WTC11 (cell line): Measurements from ENCODE around the gene ZNF415. TPM values are rescaled to one million over a fixed set of nuclear protein-coding genes. Genes with fewer than 3 reads are reported as not detected.

Experiments used
- ATAC-seq: fragments of 200-7000 bp; cut with Tn5 transposase; 2 replicates; pipeline ENCODE4 v1.10.0; 2021; ENCODE audit warnings: mild to moderate bottlenecking, moderate library complexity
- CTCF ChIA-PET: fragments of 300-600 bp; sonication (Branson Sonifier 250); formaldehyde crosslinking; loops from one replicate; lab custom pipeline; 2021; ENCODE audit warnings: antibody characterized with exemption; lab: Charles Lee
- POLR2A ChIA-PET: fragments of 350-600 bp; sonication (Branson Sonifier 250); formaldehyde crosslinking; loops from one replicate; lab custom pipeline; 2021; ENCODE audit warnings: antibody characterized with exemption; lab: Charles Lee
- DNase-seq: peaks from one replicate; pipeline ENCODE4 v3.0.0; 2021; ENCODE audit warnings: low spot score
- H3K27ac Mint-ChIP-seq: 2 replicates; pipeline ENCODE4 v1.8.0; 2021; ENCODE audit warnings: mixed read lengths
- H3K27me3 Mint-ChIP-seq: 2 replicates; pipeline ENCODE4 v1.8.0; 2021; ENCODE audit warnings: low read depth, mild to moderate bottlenecking, moderate library complexity, mixed read lengths
- H3K36me3 Mint-ChIP-seq: 2 replicates; pipeline ENCODE4 v1.8.0; 2021; ENCODE audit warnings: mixed read lengths
- H3K4me1 Mint-ChIP-seq: 2 replicates; pipeline ENCODE4 v1.8.0; 2022; ENCODE audit warnings: mixed read lengths
- H3K4me3 Mint-ChIP-seq: 2 replicates; pipeline ENCODE4 v1.8.0; 2021; ENCODE audit warnings: mild to moderate bottlenecking, moderate library complexity, mixed read lengths
- H3K9me3 Mint-ChIP-seq: 2 replicates; pipeline ENCODE4 v1.8.0; 2021; ENCODE audit warnings: mixed read lengths
- ATF1 ChIP-seq: sonication (generic); formaldehyde crosslinking; IDR thresholded peaks from 2 replicates; pipeline ENCODE4 v1.8.1; 2023; ENCODE audit warnings: mild to moderate bottlenecking, moderate library complexity, missing genetic modification reagents
- CBFB ChIP-seq: sonication (generic); formaldehyde crosslinking; IDR thresholded peaks from 2 replicates; pipeline ENCODE4 v1.8.1; 2022; ENCODE audit warnings: mild to moderate bottlenecking, low read depth, missing genetic modification reagents
- ELF4 ChIP-seq: sonication (generic); formaldehyde crosslinking; IDR thresholded peaks from 2 replicates; pipeline ENCODE4 v1.8.1; 2022; ENCODE audit warnings: low read depth, mild to moderate bottlenecking, moderate library complexity, missing genetic modification reagents
- ETV6 ChIP-seq: sonication (generic); formaldehyde crosslinking; IDR thresholded peaks from 2 replicates; pipeline ENCODE4 v1.8.1; 2022; ENCODE audit warnings: mild to moderate bottlenecking, missing genetic modification reagents
- FOXP1 ChIP-seq: sonication (generic); formaldehyde crosslinking; IDR thresholded peaks from 2 replicates; pipeline ENCODE4 v1.8.0; 2022; ENCODE audit warnings: missing genetic modification reagents, mild to moderate bottlenecking, moderate library complexity, borderline replicate concordance
- NR3C1 ChIP-seq: sonication (generic); formaldehyde crosslinking; conservative IDR thresholded peaks from 2 replicates; pipeline ENCODE4 v1.8.1; 2023; ENCODE audit warnings: low read depth, mild to moderate bottlenecking, missing genetic modification reagents
- SOX15 ChIP-seq: fragments of 250-450 bp; sonication (Bioruptor Pico); IDR thresholded peaks from 2 replicates; pipeline ENCODE4 v1.9.0; 2021; ENCODE audit warnings: mild to moderate bottlenecking
- TEAD4 ChIP-seq: sonication (generic); formaldehyde crosslinking; IDR thresholded peaks from 2 replicates; pipeline ENCODE4 v1.8.0; 2022; ENCODE audit warnings: mild to moderate bottlenecking, missing genetic modification reagents
- TP53 ChIP-seq: sonication (generic); formaldehyde crosslinking; IDR thresholded peaks from 2 replicates; pipeline ENCODE4 v1.8.1; 2023; ENCODE audit warnings: mild to moderate bottlenecking, missing genetic modification reagents
- ZNF121 ChIP-seq: sonication (generic); formaldehyde crosslinking; IDR thresholded peaks from 2 replicates; pipeline ENCODE4 v1.8.0; 2023; ENCODE audit warnings: missing genetic modification reagents
- ZNF263 ChIP-seq: sonication (generic); formaldehyde crosslinking; IDR thresholded peaks from 2 replicates; pipeline ENCODE4 v1.8.1; 2022; ENCODE audit warnings: low read depth, mild to moderate bottlenecking, moderate library complexity, missing genetic modification reagents
- total RNA-seq: library from RNA; stranded (reverse); gene quantifications from 3 replicates; pipeline ENCODE4 v1.2.3, GENCODE V29; 2021
- TF ChIP-seq, protein P1 (sequence below): fragments of 250-450 bp; sonication (Bioruptor Pico); IDR thresholded peaks from 2 replicates; pipeline ENCODE4 v1.8.0; 2021; ENCODE audit warnings: mild to moderate bottlenecking
- TF ChIP-seq, protein P2 (sequence below): sonication (generic); formaldehyde crosslinking; IDR thresholded peaks from 2 replicates; pipeline ENCODE4 v1.8.1; 2022; ENCODE audit warnings: low read depth, mild to moderate bottlenecking, moderate library complexity, missing genetic modification reagents, borderline replicate concordance
- TF ChIP-seq, protein P3 (sequence below): sonication (generic); formaldehyde crosslinking; conservative IDR thresholded peaks from 2 replicates; pipeline ENCODE4 v1.8.1; 2023; ENCODE audit warnings: mild to moderate bottlenecking, low read depth, missing genetic modification reagents, moderate library complexity
- TF ChIP-seq, protein P4 (sequence below): fragments of 250-450 bp; sonication (Bioruptor Pico); IDR thresholded peaks from 2 replicates; pipeline ENCODE4 v1.9.0; 2021; ENCODE audit warnings: mild to moderate bottlenecking
- TF ChIP-seq, protein P5 (sequence below): fragments of 250-450 bp; sonication (Bioruptor Pico); IDR thresholded peaks from 2 replicates; pipeline ENCODE4 v1.9.0; 2021; ENCODE audit warnings: mild to moderate bottlenecking
- TF ChIP-seq, protein P6 (sequence below): sonication (generic); formaldehyde crosslinking; IDR thresholded peaks from 2 replicates; pipeline ENCODE4 v1.8.1; 2022; ENCODE audit warnings: mild to moderate bottlenecking, missing genetic modification reagents, moderate library complexity, borderline replicate concordance
- TF ChIP-seq, protein P7 (sequence below): sonication (generic); formaldehyde crosslinking; IDR thresholded peaks from 2 replicates; pipeline ENCODE4 v1.8.1; 2022; ENCODE audit warnings: low read depth, missing genetic modification reagents, borderline replicate concordance
- TF ChIP-seq, protein P8 (sequence below): sonication (generic); formaldehyde crosslinking; IDR thresholded peaks from 2 replicates; pipeline ENCODE4 v1.8.1; 2023; ENCODE audit warnings: mild to moderate bottlenecking, missing genetic modification reagents, moderate library complexity
- TF ChIP-seq, protein P9 (sequence below): fragments of 250-450 bp; sonication (Bioruptor Pico); IDR thresholded peaks from 2 replicates; pipeline ENCODE4 v2.1.2; 2022; ENCODE audit warnings: mild to moderate bottlenecking, moderate library complexity
- TF ChIP-seq, protein P10 (sequence below): sonication (generic); formaldehyde crosslinking; IDR thresholded peaks from 2 replicates; pipeline ENCODE4 v1.8.0; 2022; ENCODE audit warnings: mild to moderate bottlenecking, missing genetic modification reagents
- TF ChIP-seq, protein P11 (sequence below): fragments of 250-450 bp; sonication (Bioruptor Pico); IDR thresholded peaks from 2 replicates; pipeline ENCODE4 v1.9.0; 2021; ENCODE audit warnings: moderate library complexity, mild to moderate bottlenecking, inconsistent platforms, borderline replicate concordance

The ZNF415 gene
- total RNA-seq, 1 experiment from 2014 or later = 11.2 TPM

DNA sequence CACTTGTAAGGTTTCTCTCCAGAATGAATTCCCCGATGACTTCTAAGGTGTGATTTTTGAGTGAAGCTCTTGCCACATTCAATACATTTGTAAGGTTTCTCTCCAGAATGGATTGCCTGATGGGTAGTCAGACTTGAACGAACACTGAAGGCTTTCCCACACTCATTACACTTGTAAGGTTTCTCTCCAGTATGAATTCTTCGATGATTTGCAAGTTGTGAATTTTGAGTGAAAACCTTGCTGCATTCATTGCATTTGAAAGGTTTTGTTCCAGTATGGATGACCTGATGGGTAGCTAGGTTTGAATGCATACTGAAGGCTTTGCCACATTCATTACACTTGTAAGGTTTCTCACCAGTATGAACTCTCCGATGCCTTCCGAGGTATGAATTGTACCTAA, 63.9 kb downstream of the ZNF415 start (continued):
- TF ChIP-seq, protein P1, sequence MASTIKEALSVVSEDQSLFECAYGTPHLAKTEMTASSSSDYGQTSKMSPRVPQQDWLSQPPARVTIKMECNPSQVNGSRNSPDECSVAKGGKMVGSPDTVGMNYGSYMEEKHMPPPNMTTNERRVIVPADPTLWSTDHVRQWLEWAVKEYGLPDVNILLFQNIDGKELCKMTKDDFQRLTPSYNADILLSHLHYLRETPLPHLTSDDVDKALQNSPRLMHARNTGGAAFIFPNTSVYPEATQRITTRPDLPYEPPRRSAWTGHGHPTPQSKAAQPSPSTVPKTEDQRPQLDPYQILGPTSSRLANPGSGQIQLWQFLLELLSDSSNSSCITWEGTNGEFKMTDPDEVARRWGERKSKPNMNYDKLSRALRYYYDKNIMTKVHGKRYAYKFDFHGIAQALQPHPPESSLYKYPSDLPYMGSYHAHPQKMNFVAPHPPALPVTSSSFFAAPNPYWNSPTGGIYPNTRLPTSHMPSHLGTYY = no peak
- TF ChIP-seq, protein P2, sequence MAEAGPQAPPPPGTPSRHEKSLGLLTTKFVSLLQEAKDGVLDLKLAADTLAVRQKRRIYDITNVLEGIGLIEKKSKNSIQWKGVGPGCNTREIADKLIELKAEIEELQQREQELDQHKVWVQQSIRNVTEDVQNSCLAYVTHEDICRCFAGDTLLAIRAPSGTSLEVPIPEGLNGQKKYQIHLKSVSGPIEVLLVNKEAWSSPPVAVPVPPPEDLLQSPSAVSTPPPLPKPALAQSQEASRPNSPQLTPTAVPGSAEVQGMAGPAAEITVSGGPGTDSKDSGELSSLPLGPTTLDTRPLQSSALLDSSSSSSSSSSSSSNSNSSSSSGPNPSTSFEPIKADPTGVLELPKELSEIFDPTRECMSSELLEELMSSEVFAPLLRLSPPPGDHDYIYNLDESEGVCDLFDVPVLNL = no peak
- no peak for TF ChIP-seq ATF1
- TF ChIP-seq TEAD4 (CRISPR knock-in tag) = no peak
- TF ChIP-seq ZNF121 = no peak
- no peak for TF ChIP-seq ETV6 (CRISPR knock-in tag)

DNA sequence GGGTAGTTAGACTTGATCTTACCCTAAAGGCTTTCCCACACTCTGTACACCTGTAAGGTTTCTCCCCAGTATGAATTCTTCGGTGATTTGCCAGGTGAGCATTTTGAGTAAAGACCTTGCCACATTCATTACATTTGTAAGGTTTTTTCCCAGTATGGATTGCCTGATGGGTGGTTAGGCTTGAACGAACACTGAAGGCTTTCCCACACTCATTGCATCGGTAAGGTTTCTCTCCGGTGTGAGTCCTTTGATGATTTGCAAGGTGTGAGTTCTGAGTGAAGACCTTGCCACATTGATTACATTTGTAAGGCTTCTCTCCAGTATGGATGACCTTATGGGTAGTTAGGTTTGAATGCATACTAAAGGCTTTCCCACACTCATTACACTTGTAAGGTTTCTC, 64.5 kb downstream of the ZNF415 start:
- Mint-ChIP-seq H3K4me3 (no peak overlapping the region), H3K36me3 (peaks cover 71% of the 10 kb centered on the region), H3K9me3 (peaks cover 52% of the 10 kb centered on the region), H3K4me1 (no peaks in the 10 kb centered on the region), H3K27me3 (no peaks in the 10 kb centered on the region), H3K27ac (no peak overlapping the region)
- no peak for DNase-seq
- ChIA-PET POLR2A (no interaction called here), CTCF (no interaction called here)
- ATAC-seq = no peak
- TF ChIP-seq, protein P3, sequence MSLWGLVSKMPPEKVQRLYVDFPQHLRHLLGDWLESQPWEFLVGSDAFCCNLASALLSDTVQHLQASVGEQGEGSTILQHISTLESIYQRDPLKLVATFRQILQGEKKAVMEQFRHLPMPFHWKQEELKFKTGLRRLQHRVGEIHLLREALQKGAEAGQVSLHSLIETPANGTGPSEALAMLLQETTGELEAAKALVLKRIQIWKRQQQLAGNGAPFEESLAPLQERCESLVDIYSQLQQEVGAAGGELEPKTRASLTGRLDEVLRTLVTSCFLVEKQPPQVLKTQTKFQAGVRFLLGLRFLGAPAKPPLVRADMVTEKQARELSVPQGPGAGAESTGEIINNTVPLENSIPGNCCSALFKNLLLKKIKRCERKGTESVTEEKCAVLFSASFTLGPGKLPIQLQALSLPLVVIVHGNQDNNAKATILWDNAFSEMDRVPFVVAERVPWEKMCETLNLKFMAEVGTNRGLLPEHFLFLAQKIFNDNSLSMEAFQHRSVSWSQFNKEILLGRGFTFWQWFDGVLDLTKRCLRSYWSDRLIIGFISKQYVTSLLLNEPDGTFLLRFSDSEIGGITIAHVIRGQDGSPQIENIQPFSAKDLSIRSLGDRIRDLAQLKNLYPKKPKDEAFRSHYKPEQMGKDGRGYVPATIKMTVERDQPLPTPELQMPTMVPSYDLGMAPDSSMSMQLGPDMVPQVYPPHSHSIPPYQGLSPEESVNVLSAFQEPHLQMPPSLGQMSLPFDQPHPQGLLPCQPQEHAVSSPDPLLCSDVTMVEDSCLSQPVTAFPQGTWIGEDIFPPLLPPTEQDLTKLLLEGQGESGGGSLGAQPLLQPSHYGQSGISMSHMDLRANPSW (CRISPR knock-in tag) = no peak
- TF ChIP-seq ELF4 (no peak), ZNF263 (CRISPR knock-in tag) (no peak), NR3C1 (CRISPR knock-in tag) (no peak), SOX15 (CRISPR knock-in tag) (no peak), FOXP1 (CRISPR knock-in tag) (no peak), CBFB (CRISPR knock-in tag) (no peak), TP53 (CRISPR knock-in tag) (no peak)
- TF ChIP-seq, protein P4, sequence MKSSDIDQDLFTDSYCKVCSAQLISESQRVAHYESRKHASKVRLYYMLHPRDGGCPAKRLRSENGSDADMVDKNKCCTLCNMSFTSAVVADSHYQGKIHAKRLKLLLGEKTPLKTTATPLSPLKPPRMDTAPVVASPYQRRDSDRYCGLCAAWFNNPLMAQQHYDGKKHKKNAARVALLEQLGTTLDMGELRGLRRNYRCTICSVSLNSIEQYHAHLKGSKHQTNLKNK (CRISPR knock-in tag) = no peak
- TF ChIP-seq, protein P5, sequence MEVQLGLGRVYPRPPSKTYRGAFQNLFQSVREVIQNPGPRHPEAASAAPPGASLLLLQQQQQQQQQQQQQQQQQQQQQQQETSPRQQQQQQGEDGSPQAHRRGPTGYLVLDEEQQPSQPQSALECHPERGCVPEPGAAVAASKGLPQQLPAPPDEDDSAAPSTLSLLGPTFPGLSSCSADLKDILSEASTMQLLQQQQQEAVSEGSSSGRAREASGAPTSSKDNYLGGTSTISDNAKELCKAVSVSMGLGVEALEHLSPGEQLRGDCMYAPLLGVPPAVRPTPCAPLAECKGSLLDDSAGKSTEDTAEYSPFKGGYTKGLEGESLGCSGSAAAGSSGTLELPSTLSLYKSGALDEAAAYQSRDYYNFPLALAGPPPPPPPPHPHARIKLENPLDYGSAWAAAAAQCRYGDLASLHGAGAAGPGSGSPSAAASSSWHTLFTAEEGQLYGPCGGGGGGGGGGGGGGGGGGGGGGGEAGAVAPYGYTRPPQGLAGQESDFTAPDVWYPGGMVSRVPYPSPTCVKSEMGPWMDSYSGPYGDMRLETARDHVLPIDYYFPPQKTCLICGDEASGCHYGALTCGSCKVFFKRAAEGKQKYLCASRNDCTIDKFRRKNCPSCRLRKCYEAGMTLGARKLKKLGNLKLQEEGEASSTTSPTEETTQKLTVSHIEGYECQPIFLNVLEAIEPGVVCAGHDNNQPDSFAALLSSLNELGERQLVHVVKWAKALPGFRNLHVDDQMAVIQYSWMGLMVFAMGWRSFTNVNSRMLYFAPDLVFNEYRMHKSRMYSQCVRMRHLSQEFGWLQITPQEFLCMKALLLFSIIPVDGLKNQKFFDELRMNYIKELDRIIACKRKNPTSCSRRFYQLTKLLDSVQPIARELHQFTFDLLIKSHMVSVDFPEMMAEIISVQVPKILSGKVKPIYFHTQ (CRISPR knock-in tag) = no peak
- TF ChIP-seq, protein P6, sequence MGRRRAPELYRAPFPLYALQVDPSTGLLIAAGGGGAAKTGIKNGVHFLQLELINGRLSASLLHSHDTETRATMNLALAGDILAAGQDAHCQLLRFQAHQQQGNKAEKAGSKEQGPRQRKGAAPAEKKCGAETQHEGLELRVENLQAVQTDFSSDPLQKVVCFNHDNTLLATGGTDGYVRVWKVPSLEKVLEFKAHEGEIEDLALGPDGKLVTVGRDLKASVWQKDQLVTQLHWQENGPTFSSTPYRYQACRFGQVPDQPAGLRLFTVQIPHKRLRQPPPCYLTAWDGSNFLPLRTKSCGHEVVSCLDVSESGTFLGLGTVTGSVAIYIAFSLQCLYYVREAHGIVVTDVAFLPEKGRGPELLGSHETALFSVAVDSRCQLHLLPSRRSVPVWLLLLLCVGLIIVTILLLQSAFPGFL (CRISPR knock-in tag) = no peak
- TF ChIP-seq, protein P7, sequence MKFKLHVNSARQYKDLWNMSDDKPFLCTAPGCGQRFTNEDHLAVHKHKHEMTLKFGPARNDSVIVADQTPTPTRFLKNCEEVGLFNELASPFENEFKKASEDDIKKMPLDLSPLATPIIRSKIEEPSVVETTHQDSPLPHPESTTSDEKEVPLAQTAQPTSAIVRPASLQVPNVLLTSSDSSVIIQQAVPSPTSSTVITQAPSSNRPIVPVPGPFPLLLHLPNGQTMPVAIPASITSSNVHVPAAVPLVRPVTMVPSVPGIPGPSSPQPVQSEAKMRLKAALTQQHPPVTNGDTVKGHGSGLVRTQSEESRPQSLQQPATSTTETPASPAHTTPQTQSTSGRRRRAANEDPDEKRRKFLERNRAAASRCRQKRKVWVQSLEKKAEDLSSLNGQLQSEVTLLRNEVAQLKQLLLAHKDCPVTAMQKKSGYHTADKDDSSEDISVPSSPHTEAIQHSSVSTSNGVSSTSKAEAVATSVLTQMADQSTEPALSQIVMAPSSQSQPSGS (CRISPR knock-in tag) = no peak
- TF ChIP-seq, protein P8, sequence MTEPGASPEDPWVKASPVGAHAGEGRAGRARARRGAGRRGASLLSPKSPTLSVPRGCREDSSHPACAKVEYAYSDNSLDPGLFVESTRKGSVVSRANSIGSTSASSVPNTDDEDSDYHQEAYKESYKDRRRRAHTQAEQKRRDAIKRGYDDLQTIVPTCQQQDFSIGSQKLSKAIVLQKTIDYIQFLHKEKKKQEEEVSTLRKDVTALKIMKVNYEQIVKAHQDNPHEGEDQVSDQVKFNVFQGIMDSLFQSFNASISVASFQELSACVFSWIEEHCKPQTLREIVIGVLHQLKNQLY (CRISPR knock-in tag) = no peak
- TF ChIP-seq, protein P9, sequence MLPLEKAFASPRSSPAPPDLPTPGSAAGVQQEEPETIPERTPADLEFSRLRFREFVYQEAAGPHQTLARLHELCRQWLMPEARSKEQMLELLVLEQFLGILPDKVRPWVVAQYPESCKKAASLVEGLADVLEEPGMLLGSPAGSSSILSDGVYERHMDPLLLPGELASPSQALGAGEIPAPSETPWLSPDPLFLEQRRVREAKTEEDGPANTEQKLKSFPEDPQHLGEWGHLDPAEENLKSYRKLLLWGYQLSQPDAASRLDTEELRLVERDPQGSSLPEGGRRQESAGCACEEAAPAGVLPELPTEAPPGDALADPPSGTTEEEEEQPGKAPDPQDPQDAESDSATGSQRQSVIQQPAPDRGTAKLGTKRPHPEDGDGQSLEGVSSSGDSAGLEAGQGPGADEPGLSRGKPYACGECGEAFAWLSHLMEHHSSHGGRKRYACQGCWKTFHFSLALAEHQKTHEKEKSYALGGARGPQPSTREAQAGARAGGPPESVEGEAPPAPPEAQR (CRISPR knock-in tag) = no peak
- TF ChIP-seq, protein P10, sequence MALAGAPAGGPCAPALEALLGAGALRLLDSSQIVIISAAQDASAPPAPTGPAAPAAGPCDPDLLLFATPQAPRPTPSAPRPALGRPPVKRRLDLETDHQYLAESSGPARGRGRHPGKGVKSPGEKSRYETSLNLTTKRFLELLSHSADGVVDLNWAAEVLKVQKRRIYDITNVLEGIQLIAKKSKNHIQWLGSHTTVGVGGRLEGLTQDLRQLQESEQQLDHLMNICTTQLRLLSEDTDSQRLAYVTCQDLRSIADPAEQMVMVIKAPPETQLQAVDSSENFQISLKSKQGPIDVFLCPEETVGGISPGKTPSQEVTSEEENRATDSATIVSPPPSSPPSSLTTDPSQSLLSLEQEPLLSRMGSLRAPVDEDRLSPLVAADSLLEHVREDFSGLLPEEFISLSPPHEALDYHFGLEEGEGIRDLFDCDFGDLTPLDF (CRISPR knock-in tag) = no peak
- TF ChIP-seq, protein P11, sequence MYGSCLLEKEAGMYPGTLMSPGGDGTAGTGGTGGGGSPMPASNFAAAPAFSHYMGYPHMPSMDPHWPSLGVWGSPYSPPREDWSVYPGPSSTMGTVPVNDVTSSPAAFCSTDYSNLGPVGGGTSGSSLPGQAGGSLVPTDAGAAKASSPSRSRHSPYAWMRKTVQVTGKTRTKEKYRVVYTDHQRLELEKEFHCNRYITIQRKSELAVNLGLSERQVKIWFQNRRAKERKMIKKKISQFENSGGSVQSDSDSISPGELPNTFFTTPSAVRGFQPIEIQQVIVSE (CRISPR knock-in tag) = no peak
